KMS-11 (cell line): ENCODE results near the gene NUP54.

Source experiments
- H2AFZ ChIP-seq: fragments of 200-600 bp; sonication (generic); 2 replicates; pipeline ENCODE4 v1.6.1; 2016; ENCODE audit warnings: antibody characterized with exemption, mixed run types, low read depth
- H3K27ac ChIP-seq: fragments of 200-600 bp; sonication (generic); 2 replicates; pipeline ENCODE4 v1.6.1; 2016; ENCODE audit warnings: mild to moderate bottlenecking, mixed run types
- H3K27me3 ChIP-seq: fragments of 200-600 bp; sonication (generic); 2 replicates; pipeline ENCODE4 v1.6.1; 2017; ENCODE audit warnings: mild to moderate bottlenecking, low read depth, mixed run types, moderate library complexity; ENCODE audit not compliant: insufficient read depth
- H3K36me3 ChIP-seq: fragments of 200-600 bp; sonication (generic); 2 replicates; pipeline ENCODE4 v1.6.1; 2017; ENCODE audit warnings: mild to moderate bottlenecking, mixed run types; ENCODE audit not compliant: insufficient read depth
- H3K4me1 ChIP-seq: fragments of 200-600 bp; sonication (generic); 2 replicates; pipeline ENCODE4 v1.6.1; 2016; ENCODE audit warnings: mild to moderate bottlenecking, low read depth, mixed run types; ENCODE audit not compliant: poor library complexity, severe bottlenecking
- H3K4me2 ChIP-seq: fragments of 200-600 bp; sonication (generic); 2 replicates; pipeline ENCODE4 v1.7.0; 2016; ENCODE audit warnings: mild to moderate bottlenecking, mixed run types
- H3K4me3 ChIP-seq: fragments of 200-600 bp; sonication (generic); IDR thresholded peaks from 2 replicates; pipeline ENCODE4 v1.6.1; 2017; ENCODE audit warnings: low read depth, low read length, mixed read lengths; ENCODE audit not compliant: insufficient read depth
- H3K79me2 ChIP-seq: fragments of 200-600 bp; sonication (generic); 2 replicates; pipeline ENCODE4 v1.6.1; 2016; ENCODE audit warnings: low read depth, mixed run types; ENCODE audit not compliant: insufficient read depth
- H3K9ac ChIP-seq: fragments of 200-600 bp; sonication (generic); 2 replicates; pipeline ENCODE4 v1.6.1; 2016; ENCODE audit warnings: mild to moderate bottlenecking, mixed run types
- H4K20me1 ChIP-seq: fragments of 200-600 bp; sonication (generic); 2 replicates; pipeline ENCODE4 v1.6.1; 2016; ENCODE audit warnings: mild to moderate bottlenecking, mixed run types; ENCODE audit not compliant: insufficient read depth
- CTCF ChIP-seq: fragments of 200-600 bp; sonication (generic); conservative IDR thresholded peaks from 2 replicates; pipeline ENCODE4 v1.6.1; 2017; ENCODE audit warnings: low read depth, mild to moderate bottlenecking, antibody characterized with exemption, low read length, moderate library complexity, mixed read lengths

The NUP54 gene

GRCh38 chr4:76194325-76194724, 46.1 kb upstream of the NUP54 start:
- Histone ChIP-seq H3K79me2 (peaks cover 70% of the 10 kb centered on the region), H3K36me3 (peaks cover 7% of the 10 kb centered on the region; the same call in 1 of the 2 replicates), H4K20me1 (no peaks in the 10 kb centered on the region), H3K27me3 (no peaks in the 10 kb centered on the region), H3K4me3 (no peak overlapping the region), H2AFZ (no peak overlapping the region), H3K9ac (no peak overlapping the region), H3K27ac (no peak overlapping the region), H3K4me2 (no peak overlapping the region), H3K4me1 (peaks cover 72% of the 10 kb centered on the region)
- TF ChIP-seq CTCF = no peak

- Histone ChIP-seq H3K27ac (no peak overlapping the region), H3K4me1 (peaks cover 63% of the 10 kb centered on the region), H2AFZ (no peak overlapping the region), H3K4me3 (no peak overlapping the region), H3K27me3 (no peaks in the 10 kb centered on the region), H3K79me2 (peaks cover 80% of the 10 kb centered on the region), H3K4me2 (no peak overlapping the region), H3K36me3 (peaks cover 7% of the 10 kb centered on the region; the same call in 1 of the 2 replicates), H4K20me1 (no peaks in the 10 kb centered on the region), H3K9ac (no peak overlapping the region)
- TF ChIP-seq CTCF = no peak
Measured at GRCh38 chr4:76192236-76192635, 44.0 kb upstream of the NUP54 start.

GRCh38 chr4:76188557-76188956, 40.4 kb upstream of the NUP54 start:
- no peaks in the 10 kb centered on the region for H3K36me3 ChIP-seq
- peaks cover 55% of the 10 kb centered on the region for H3K79me2 ChIP-seq
- peaks cover 39% of the 10 kb centered on the region for H3K4me1 ChIP-seq

GRCh38 chr4:76188149-76188548, 40.0 kb upstream of the NUP54 start:
- no peak overlapping the region for H3K4me3 ChIP-seq
- H3K27me3 ChIP-seq = no peaks in the 10 kb centered on the region
- H3K27ac ChIP-seq = no peak overlapping the region
- H3K9ac ChIP-seq = no peak overlapping the region
- H2AFZ ChIP-seq = no peak overlapping the region
- H3K4me2 ChIP-seq = no peak overlapping the region
- H3K36me3 ChIP-seq = no peaks in the 10 kb centered on the region
- TF ChIP-seq CTCF = no peak
- H3K79me2 ChIP-seq = peaks cover 51% of the 10 kb centered on the region
- peaks cover 41% of the 10 kb centered on the region for H3K4me1 ChIP-seq
- H4K20me1 ChIP-seq = no peaks in the 10 kb centered on the region

More at GRCh38 chr4:76188557-76188956, 40.4 kb upstream of the NUP54 start:
- H3K9ac ChIP-seq = no peak overlapping the region
- H4K20me1 ChIP-seq = no peaks in the 10 kb centered on the region
- no peak overlapping the region for H3K27ac ChIP-seq
- H3K27me3 ChIP-seq = no peaks in the 10 kb centered on the region
- H3K4me2 ChIP-seq = no peak overlapping the region
- no peak overlapping the region for H2AFZ ChIP-seq
- TF ChIP-seq CTCF = no peak
- no peak overlapping the region for H3K4me3 ChIP-seq

GRCh38 chr4:76187152-76187551, 39.0 kb upstream of the NUP54 start:
- Histone ChIP-seq H2AFZ (no peak overlapping the region), H3K4me1 (peaks cover 51% of the 10 kb centered on the region), H3K27ac (no peak overlapping the region), H3K27me3 (no peaks in the 10 kb centered on the region), H3K4me2 (no peak overlapping the region), H3K36me3 (no peaks in the 10 kb centered on the region), H3K4me3 (no peak overlapping the region), H3K9ac (no peak overlapping the region), H4K20me1 (no peaks in the 10 kb centered on the region), H3K79me2 (peaks cover 42% of the 10 kb centered on the region)
- TF ChIP-seq CTCF = no peak
